IMR-90 (cell line): ENCODE results near the gene CNTRL. TPM values are rescaled to one million over a fixed set of nuclear protein-coding genes. Genes with fewer than 3 reads are reported as not detected.

Experiments
- ATAC-seq: fragments of 200-7000 bp; cut with Tn5 transposase; 2 replicates; pipeline ENCODE4 v1.9.1; 2020; ENCODE audit warnings: low read depth, mild to moderate bottlenecking, moderate library complexity
- BruUV-seq: library from RNA; stranded (reverse); fragments of 400-500 nt; replicated peaks from 2 replicates; lab custom pipeline; 2021; lab: Mats Ljungman, UMichigan
- CTCF ChIA-PET: fragments of 300-600 bp; formaldehyde crosslinking; extraction: SDS; loops from one replicate; lab custom pipeline; 2021; ENCODE audit warnings: antibody characterized with exemption; lab: Yijun Ruan, JAX
- POLR2A ChIA-PET: fragments of 300-600 bp; sonication (Branson Sonifier 250); formaldehyde crosslinking; loops from one replicate; lab custom pipeline; 2022; ENCODE audit warnings: antibody characterized with exemption; ENCODE audit not compliant: unreplicated experiment; lab: Charles Lee
- DNase-seq: peaks from one replicate; pipeline ENCODE4 v3.0.0; 2013
- H2AFZ ChIP-seq: replicated peaks from 2 replicates; pipeline ENCODE3; 2013; ENCODE audit warnings: low read length, mild to moderate bottlenecking; ENCODE audit not compliant: poor library complexity
- H2AK5ac ChIP-seq: 2 replicates; pipeline ENCODE4 v1.6.1; 2013; ENCODE audit warnings: low read depth, low read length, inconsistent platforms
- H2AK9ac ChIP-seq: replicated peaks from 2 replicates; pipeline ENCODE3; 2013; ENCODE audit warnings: mild to moderate bottlenecking, low read depth, low read length, moderate library complexity; ENCODE audit not compliant: poor library complexity
- H2BK120ac ChIP-seq: 2 replicates; pipeline ENCODE4 v1.6.1; 2013; ENCODE audit warnings: low read depth, low read length, inconsistent platforms
- H2BK15ac ChIP-seq: 3 replicates; pipeline ENCODE4 v1.6.1; 2013; ENCODE audit warnings: low read depth, low read length, inconsistent platforms
- H2BK20ac ChIP-seq: 2 replicates; pipeline ENCODE4 v1.6.1; 2013; ENCODE audit warnings: low read depth, mild to moderate bottlenecking, inconsistent platforms, low read length, moderate library complexity
- H2BK5ac ChIP-seq: 2 replicates; pipeline ENCODE4 v1.6.1; 2013; ENCODE audit warnings: mild to moderate bottlenecking, low read depth, low read length, inconsistent platforms; ENCODE audit not compliant: poor library complexity, severe bottlenecking
- H3K14ac ChIP-seq: replicated peaks from 2 replicates; pipeline ENCODE4 v1.6.1; 2013; ENCODE audit warnings: low read depth, low read length, inconsistent platforms
- H3K18ac ChIP-seq: 2 replicates; pipeline ENCODE4 v1.6.1; 2013; ENCODE audit warnings: low read depth, low read length, control low read depth
- H3K23ac ChIP-seq: 2 replicates; pipeline ENCODE4 v1.6.1; 2013; ENCODE audit warnings: low read depth, low read length, inconsistent platforms
- H3K27ac ChIP-seq: 2 replicates; pipeline ENCODE4 v1.5.1; 2013; ENCODE audit warnings: mild to moderate bottlenecking, control low read depth, low read length; ENCODE audit not compliant: insufficient read depth
- H3K27me3 ChIP-seq: 2 replicates; pipeline ENCODE4 v1.6.1; 2013; ENCODE audit warnings: low read length; ENCODE audit not compliant: control insufficient read depth, insufficient read depth
- H3K36me3 ChIP-seq: 2 replicates; pipeline ENCODE4 v1.6.1; 2013; ENCODE audit warnings: low read length, mixed read lengths; ENCODE audit not compliant: control insufficient read depth, insufficient read depth
- H3K4ac ChIP-seq: 2 replicates; pipeline ENCODE4 v1.6.1; 2013; ENCODE audit warnings: low read depth, low read length, inconsistent platforms
- H3K4me1 ChIP-seq: 2 replicates; pipeline ENCODE4 v1.6.1; 2013; ENCODE audit warnings: low read length, mixed read lengths; ENCODE audit not compliant: control insufficient read depth, insufficient read depth
- H3K4me2 ChIP-seq: 2 replicates; pipeline ENCODE4 v1.6.1; 2013; ENCODE audit warnings: low read depth, mild to moderate bottlenecking, control low read depth, low read length, moderate library complexity
- H3K4me3 ChIP-seq: 2 replicates; pipeline ENCODE4 v1.5.1; 2013; ENCODE audit warnings: low read depth, mild to moderate bottlenecking, control low read depth, low read length, moderate library complexity; ENCODE audit not compliant: insufficient read depth
- H3K56ac ChIP-seq: 2 replicates; pipeline ENCODE4 v1.6.1; 2013; ENCODE audit warnings: low read length, inconsistent platforms; ENCODE audit not compliant: insufficient read depth; ENCODE audit errors: extremely low read depth
- H3K79me1 ChIP-seq, 2 experiments: 2 replicates each; pipeline ENCODE4 v1.6.1; 2013; ENCODE audit warnings: low read length in 2 of 2, inconsistent platforms in 1 of 2, low read depth in 1 of 2
- H3K9ac ChIP-seq: 2 replicates; pipeline ENCODE4 v1.6.1; 2013; ENCODE audit warnings: low read depth, low read length, control low read depth
- H3K9me1 ChIP-seq: 2 replicates; pipeline ENCODE4 v1.6.1; 2013; ENCODE audit warnings: low read length, inconsistent platforms; ENCODE audit not compliant: insufficient read depth
- H3K9me3 ChIP-seq: 2 replicates; pipeline ENCODE4 v1.6.1; 2013; ENCODE audit warnings: low read length; ENCODE audit not compliant: control insufficient read depth, insufficient read depth
- H4K20me1 ChIP-seq: 2 replicates; pipeline ENCODE4 v1.6.1; 2013; ENCODE audit warnings: low read length, inconsistent platforms; ENCODE audit not compliant: insufficient read depth
- H4K5ac ChIP-seq: 2 replicates; pipeline ENCODE4 v1.6.1; 2013; ENCODE audit warnings: mild to moderate bottlenecking, low read depth, low read length, control low read depth
- H4K8ac ChIP-seq, 2 experiments: 2 replicates each; pipeline ENCODE4 v1.6.1; 2013; ENCODE audit warnings: low read depth in 2 of 2, low read length in 2 of 2, control low read depth in 1 of 2, inconsistent platforms in 1 of 2
- H4K91ac ChIP-seq: 2 replicates; pipeline ENCODE4 v1.6.1; 2013; ENCODE audit warnings: low read depth, low read length, inconsistent platforms; ENCODE audit not compliant: insufficient read depth
- CTCF ChIP-seq: conservative IDR thresholded peaks from 2 replicates; pipeline ENCODE4 v1.5.1; 2012; ENCODE audit warnings: mild to moderate bottlenecking, low read depth, low read length, improper control_type of control experiment
- MAFK ChIP-seq: IDR thresholded peaks from 2 replicates; pipeline ENCODE4 v1.6.1; 2012; ENCODE audit warnings: low read depth, low read length, improper control_type of control experiment
- MXI1 ChIP-seq: IDR thresholded peaks from 2 replicates; pipeline ENCODE4 v1.6.1; 2012; ENCODE audit warnings: low read depth, mild to moderate bottlenecking, low read length, moderate library complexity, borderline replicate concordance
- RCOR1 ChIP-seq: IDR thresholded peaks from 2 replicates; pipeline ENCODE4 v1.6.1; 2012; ENCODE audit warnings: mild to moderate bottlenecking, low read length, improper control_type of control experiment; ENCODE audit not compliant: insufficient replicate concordance
- USF2 ChIP-seq: fragments of 150-350 bp; IDR thresholded peaks from 2 replicates; pipeline ENCODE4 v1.6.1; 2017; ENCODE audit warnings: mild to moderate bottlenecking, antibody characterized with exemption, low read length, low read depth
- WGBS, 2 experiments: methylation state at CpG; one replicate each; pipeline versions ENCODE4 v1.1.5 to v1.1.7; 2013; ENCODE audit warnings: missing lambda C conversion rate in 2 of 2; ENCODE audit not compliant: insufficient read length in 1 of 2; ENCODE audit errors: extremely low coverage in 2 of 2; 5-methylcytosine and 5-hydroxymethylcytosine counted together
- dilution Hi-C: fragments of 300-500 bp; cut with HindIII; formaldehyde crosslinking; loops from one replicate; pipeline ENCODE4 v1.14.3; 2018; ENCODE audit warnings: low sequenced_read_pairs; ENCODE audit not compliant: unreplicated experiment
- in situ Hi-C: fragments of 300-500 bp; cut with MboI; formaldehyde crosslinking; loops from 3 replicates; pipeline ENCODE4 v1.14.3; 2019; ENCODE audit warnings: low sequenced_read_pairs, inconsistent platforms, mixed read lengths
- intact Hi-C: fragments of 100-400 bp; cut with micrococcal nuclease; formaldehyde crosslinking; loops from 2 replicates; pipeline ENCODE4 v1.10.0; 2022
- polyA plus RNA-seq, 3 experiments: library from polyadenylated mRNA; depleted of rRNA; stranded (reverse); fragments of >200 nt; gene quantifications; 2 replicates each; pipeline ENCODE4 v1.2.3, GENCODE V29; 2012; ENCODE audit warnings: low replicate concordance in 1 of 3
- total RNA-seq: library from RNA; depleted of rRNA; stranded (reverse); fragments of >200 nt; gene quantifications from 2 replicates; pipeline ENCODE4 v1.2.3, GENCODE V29; 2012

The CNTRL gene
- total and polyA plus RNA-seq, 2 of the 4 experiments (the other 2 are of a cell fraction), result 4.5 to 7.3 TPM

GRCh38 chr9:121038362-121038761, 36.4 kb upstream of the CNTRL start:
- intact Hi-C loops, result no loop called here
- no peaks in the 10 kb centered on the region for H4K20me1 ChIP-seq
- no peak overlapping the region for H2BK120ac ChIP-seq
- H3K79me1 ChIP-seq, result no peaks in the 10 kb centered on the region
- H2AK5ac ChIP-seq, result no peak overlapping the region
- no peak overlapping the region for H2BK20ac ChIP-seq
- no peak overlapping the region for H3K27ac ChIP-seq
- no peak overlapping the region for H3K56ac ChIP-seq
- no peak overlapping the region for H2AK9ac ChIP-seq
- H2BK15ac ChIP-seq, result no peak overlapping the region
- no peak for TF ChIP-seq RCOR1
- no peak for TF ChIP-seq MXI1
- TF ChIP-seq CTCF, result no peak
- no peak for TF ChIP-seq USF2
- no peak for TF ChIP-seq MAFK
- H3K23ac ChIP-seq, result no peak overlapping the region
- H3K4me3 ChIP-seq, result no peak overlapping the region
- H3K18ac ChIP-seq, result no peak overlapping the region
- H2AFZ ChIP-seq, result no peak overlapping the region
- no peaks in the 10 kb centered on the region; the same call in 1 of the 2 replicates for H3K9me1 ChIP-seq
- no peak overlapping the region for H4K5ac ChIP-seq
- BruUV-seq, result no TSS peak
- H3K4me1 ChIP-seq, result no peaks in the 10 kb centered on the region
- no peak overlapping the region for H3K9ac ChIP-seq
- no peak overlapping the region for H4K8ac ChIP-seq
- dilution Hi-C loops, result no loop called here
- WGBS, 2 experiments, result 80% methylated on average over 1 of the region's 2 CpGs; no CpG with 5 or more reads in 1 of the 2 experiments
- no peaks in the 10 kb centered on the region for H3K27me3 ChIP-seq
- no peak overlapping the region for H2BK5ac ChIP-seq
- H3K9me3 ChIP-seq, result no peaks in the 10 kb centered on the region
- no peak overlapping the region for H3K4me2 ChIP-seq
- DNase-seq, result no peak
- no peak overlapping the region for H4K91ac ChIP-seq
- ChIA-PET POLR2A (no interaction called here), CTCF (interaction anchor here (0.5 to 2.8 kb wide), 2 partner anchors 22 to 257 kb away, joined by 3 to 7 read pairs; no protein-coding TSS in a partner anchor)
- H3K36me3 ChIP-seq, result no peaks in the 10 kb centered on the region
- no peak overlapping the region for H3K14ac ChIP-seq
- no peak overlapping the region for H3K4ac ChIP-seq
- in situ Hi-C loops, result no loop called here
- no peak for ATAC-seq
